Nephron (organoid): Measurements from ENCODE around the gene ORAI1.

ENCODE experiments used
- H3K27ac Mint-ChIP-seq, 3 experiments: 2 replicates each; pipeline ENCODE4 v1.8.0; 2020; ENCODE audit warnings: mixed read lengths in 3 of 3, mild to moderate bottlenecking in 2 of 3, moderate library complexity in 1 of 3
- H3K27me3 Mint-ChIP-seq: 2 replicates; pipeline ENCODE4 v1.8.0; 2021; ENCODE audit warnings: low read depth, mild to moderate bottlenecking, moderate library complexity, mixed read lengths
- H3K36me3 Mint-ChIP-seq: 2 replicates; pipeline ENCODE4 v1.8.0; 2020; ENCODE audit warnings: low read depth, mixed read lengths
- H3K4me1 Mint-ChIP-seq: 2 replicates; pipeline ENCODE4 v1.8.0; 2020; ENCODE audit warnings: mixed read lengths
- H3K4me3 Mint-ChIP-seq, 3 experiments: 2 replicates each; pipeline ENCODE4 v1.8.0; 2020; ENCODE audit warnings: mild to moderate bottlenecking in 3 of 3, mixed read lengths in 3 of 3, moderate library complexity in 2 of 3
- H3K9me3 Mint-ChIP-seq: 2 replicates; pipeline ENCODE4 v1.8.0; 2020; ENCODE audit warnings: mixed read lengths
- CTCF ChIP-seq, 3 experiments: fragments of 200-600 bp; sonication (generic); IDR thresholded peaks; one replicate each; pipeline ENCODE4 v1.5.0; 2021; ENCODE audit warnings: antibody characterized with exemption in 3 of 3; ENCODE audit not compliant: unreplicated experiment in 3 of 3

The ORAI1 gene

GRCh38 chr12:121626087-121626852, at the start of gene ORAI1:
TSS of gene ORAI1 (plus strand) at chr12:121626530.
- Mint-ChIP-seq H3K36me3 (no peaks in the 10 kb centered on the region), H3K4me3 (peak within 1 kb of the TSS; percentile 89 to 91 (median 90)), H3K27ac (peak within 1 kb of the TSS; percentile 60 to 93 (median 89)), H3K4me1 (peaks cover 31% of the 10 kb centered on the region), H3K27me3 (no peaks in the 10 kb centered on the region), H3K9me3 (no peaks in the 10 kb centered on the region)
- TF ChIP-seq CTCF (IDR thresholded peaks at IDR 0.05; ENCODE audit: unreplicated experiment in 3 of 3), result peak in 1 of 3 experiments; percentile 26

- Mint-ChIP-seq H3K27me3 (peaks cover 11% of the 10 kb centered on the region), H3K4me1 (peaks cover 58% of the 10 kb centered on the region), H3K9me3 (no peaks in the 10 kb centered on the region), H3K4me3 (peak overlapping the region; percentile 81 to 87 (median 84)), H3K27ac (peak overlapping the region; percentile 86 to 93 (median 93)), H3K36me3 (peaks cover 22% of the 10 kb centered on the region)
- TF ChIP-seq CTCF (IDR thresholded peaks at IDR 0.05; ENCODE audit: unreplicated experiment in 3 of 3), result no peak
Measured at GRCh38 chr12:121576851-121577391, 49.4 kb upstream of the ORAI1 start.

GRCh38 chr12:121577443-121578180, 48.7 kb upstream of the ORAI1 start:
- peak overlapping the region; percentile 81 to 87 (median 84) for H3K4me3 Mint-ChIP-seq

GRCh38 chr12:121578230-121579189, 47.8 kb upstream of the ORAI1 start:
- no peak for TF ChIP-seq CTCF (IDR thresholded peaks at IDR 0.05; ENCODE audit: unreplicated experiment in 3 of 3)

More at GRCh38 chr12:121577443-121578180, 48.7 kb upstream of the ORAI1 start:
- H3K27ac Mint-ChIP-seq, result peak overlapping the region; percentile 86 to 93 (median 93)
- TF ChIP-seq CTCF (IDR thresholded peaks at IDR 0.05; ENCODE audit: unreplicated experiment in 3 of 3), result no peak
- peaks cover 65% of the 10 kb centered on the region for H3K4me1 Mint-ChIP-seq
- H3K36me3 Mint-ChIP-seq, result peaks cover 16% of the 10 kb centered on the region
- H3K27me3 Mint-ChIP-seq, result peaks cover 8% of the 10 kb centered on the region
- H3K9me3 Mint-ChIP-seq, result no peaks in the 10 kb centered on the region

GRCh38 chr12:121579190-121579791, 47.0 kb upstream of the ORAI1 start:
- TF ChIP-seq CTCF (IDR thresholded peaks at IDR 0.05; ENCODE audit: unreplicated experiment in 3 of 3), result no peak
- Mint-ChIP-seq H3K4me1 (peaks cover 63% of the 10 kb centered on the region), H3K27me3 (peaks cover 3% of the 10 kb centered on the region), H3K9me3 (no peaks in the 10 kb centered on the region), H3K36me3 (peaks cover 9% of the 10 kb centered on the region), H3K4me3 (peak overlapping the region; percentile 95 to 98 (median 97)), H3K27ac (peak overlapping the region; percentile 87 to 96 (median 95))

More at GRCh38 chr12:121578230-121579189, 47.8 kb upstream of the ORAI1 start:
- peaks cover 16% of the 10 kb centered on the region for H3K36me3 Mint-ChIP-seq
- peak overlapping the region in 2 of 3 experiments; percentile 48 to 93 for H3K27ac Mint-ChIP-seq
- H3K4me1 Mint-ChIP-seq, result peaks cover 69% of the 10 kb centered on the region
- H3K4me3 Mint-ChIP-seq, result peak overlapping the region; percentile 84
- peaks cover 8% of the 10 kb centered on the region for H3K27me3 Mint-ChIP-seq
- H3K9me3 Mint-ChIP-seq, result no peaks in the 10 kb centered on the region
